GM10248 (cell line): ENCODE data around the gene DACH1.

Experiments used
- CTCF ChIA-PET: fragments of 300-600 bp; sonication (Branson Sonifier 250); formaldehyde crosslinking; extraction: SDS; loops from one replicate; lab custom pipeline; 2021; ENCODE audit warnings: antibody characterized with exemption; lab: Yijun Ruan, JAX
- POLR2A ChIA-PET: fragments of 350-650 bp; sonication (Branson Sonifier 250); formaldehyde crosslinking; extraction: SDS; loops from one replicate; lab custom pipeline; 2020; ENCODE audit warnings: antibody characterized with exemption; lab: Yijun Ruan, JAX
- DNase-seq: peaks from one replicate; pipeline ENCODE4 v3.0.0; 2012; ENCODE audit errors: extremely low spot score
- TF ChIP-seq, protein P1 (sequence below): IDR thresholded peaks from 2 replicates; pipeline ENCODE4 v1.5.1; 2012; ENCODE audit warnings: mild to moderate bottlenecking, low read depth; ENCODE audit errors: extremely low read depth, missing control alignments, control extremely low read depth

DACH1 gene

GRCh38 chr13:71714802-71715375 lies 152.1 kb downstream of the DACH1 start:
- ChIA-PET CTCF (interaction anchor here (1.0 to 1.5 kb wide), 3 partner anchors 13 to 385 kb away, joined by 3 to 4 read pairs (median 3); no protein-coding TSS in a partner anchor), POLR2A (no interaction called here)
- DNase-seq: no peak
- TF ChIP-seq, protein P1, sequence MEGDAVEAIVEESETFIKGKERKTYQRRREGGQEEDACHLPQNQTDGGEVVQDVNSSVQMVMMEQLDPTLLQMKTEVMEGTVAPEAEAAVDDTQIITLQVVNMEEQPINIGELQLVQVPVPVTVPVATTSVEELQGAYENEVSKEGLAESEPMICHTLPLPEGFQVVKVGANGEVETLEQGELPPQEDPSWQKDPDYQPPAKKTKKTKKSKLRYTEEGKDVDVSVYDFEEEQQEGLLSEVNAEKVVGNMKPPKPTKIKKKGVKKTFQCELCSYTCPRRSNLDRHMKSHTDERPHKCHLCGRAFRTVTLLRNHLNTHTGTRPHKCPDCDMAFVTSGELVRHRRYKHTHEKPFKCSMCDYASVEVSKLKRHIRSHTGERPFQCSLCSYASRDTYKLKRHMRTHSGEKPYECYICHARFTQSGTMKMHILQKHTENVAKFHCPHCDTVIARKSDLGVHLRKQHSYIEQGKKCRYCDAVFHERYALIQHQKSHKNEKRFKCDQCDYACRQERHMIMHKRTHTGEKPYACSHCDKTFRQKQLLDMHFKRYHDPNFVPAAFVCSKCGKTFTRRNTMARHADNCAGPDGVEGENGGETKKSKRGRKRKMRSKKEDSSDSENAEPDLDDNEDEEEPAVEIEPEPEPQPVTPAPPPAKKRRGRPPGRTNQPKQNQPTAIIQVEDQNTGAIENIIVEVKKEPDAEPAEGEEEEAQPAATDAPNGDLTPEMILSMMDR: no peak

DNA sequence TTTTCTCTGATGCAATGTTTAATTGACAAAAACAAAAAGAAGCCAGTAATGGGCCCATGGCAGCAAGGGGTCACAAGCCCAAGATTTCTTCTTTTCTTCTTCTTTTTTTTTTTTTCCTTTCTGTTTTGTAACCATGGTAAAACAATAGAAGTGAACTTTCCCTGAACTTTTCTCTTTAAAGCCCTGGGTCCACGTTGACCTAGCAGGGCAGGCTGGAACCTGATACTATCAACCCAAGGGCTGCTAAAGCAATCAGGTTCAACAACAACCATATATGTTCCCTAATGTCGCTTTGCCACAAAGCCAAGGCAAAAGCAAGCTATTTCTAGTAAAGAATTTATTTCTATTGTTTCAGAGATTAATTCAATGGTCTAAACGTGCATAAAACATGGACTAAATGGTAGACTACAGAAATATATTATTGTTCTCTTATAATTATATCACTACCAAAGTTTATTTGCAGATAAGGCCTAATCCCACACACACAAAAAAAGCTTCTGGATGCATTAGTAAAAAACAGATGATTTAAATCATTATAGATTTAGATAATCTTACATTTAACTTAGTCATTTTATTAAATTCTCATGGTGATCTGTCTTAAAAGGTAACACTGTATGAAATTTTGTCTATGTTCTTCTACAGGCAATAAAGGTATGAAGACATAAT lies 153.9 kb downstream of the DACH1 start:
- CTCF ChIA-PET: no interaction called here
- no peak for DNase-seq
- TF ChIP-seq, protein P1: no peak
- POLR2A ChIA-PET: interaction anchor here (0.6 kb wide), 1 partner anchor 24 kb away, joined by 3 read pairs; no protein-coding TSS in a partner anchor

DNA sequence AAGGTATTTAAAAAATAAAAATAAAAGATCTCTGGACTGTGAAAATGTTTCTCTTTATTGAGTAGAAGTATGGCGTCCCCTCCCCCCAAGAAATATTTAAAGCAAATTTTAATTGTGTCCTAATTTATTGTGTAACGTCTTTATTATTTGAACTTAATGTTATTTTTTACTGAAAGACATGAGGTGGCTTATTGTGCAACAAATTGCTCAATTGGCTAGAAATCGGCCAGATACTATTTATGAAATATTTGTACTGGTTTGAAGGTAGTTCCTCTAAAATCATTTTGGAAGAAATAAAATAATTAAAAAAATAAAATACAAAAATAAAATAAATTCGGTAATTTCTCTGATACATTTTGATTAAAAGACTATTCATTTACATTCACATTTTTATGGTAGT lies 162.3 kb downstream of the DACH1 start:
- DNase-seq: no peak
- ChIA-PET CTCF (no interaction called here), POLR2A (no interaction called here)
- TF ChIP-seq, protein P1: no peak

DNA sequence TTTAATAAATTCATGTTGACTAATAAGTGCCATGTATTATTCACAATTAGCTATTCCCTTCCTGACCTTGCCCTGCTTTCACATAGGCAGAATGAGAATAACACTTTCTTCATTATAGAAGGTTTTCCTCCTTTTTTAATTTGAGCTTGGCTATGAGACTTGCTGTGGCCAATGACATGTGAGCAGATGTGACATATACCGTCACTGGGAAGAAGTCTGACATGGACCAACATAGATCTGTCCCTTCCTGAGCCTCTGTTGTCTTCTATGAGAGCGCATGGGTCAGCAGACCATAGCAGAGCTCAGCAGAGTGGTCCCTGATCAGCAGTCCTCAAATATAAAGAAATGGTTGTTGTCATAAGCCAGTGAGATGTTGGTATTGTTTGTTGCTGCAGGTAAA lies 163.9 kb downstream of the DACH1 start:
- ChIA-PET CTCF (interaction anchor here (1.3 kb wide), 1 partner anchor 22 kb away, joined by 3 read pairs; no protein-coding TSS in a partner anchor), POLR2A (no interaction called here)
- DNase-seq: no peak
- TF ChIP-seq, protein P1: no peak

GRCh38 chr13:71702253-71702652 lies 164.8 kb downstream of the DACH1 start:
- ChIA-PET CTCF (interaction anchor here (1.0 kb wide), 1 partner anchor 12 kb away, joined by 3 read pairs; no protein-coding TSS in a partner anchor), POLR2A (no interaction called here)
- TF ChIP-seq, protein P1: no peak
- DNase-seq: no peak

DNA sequence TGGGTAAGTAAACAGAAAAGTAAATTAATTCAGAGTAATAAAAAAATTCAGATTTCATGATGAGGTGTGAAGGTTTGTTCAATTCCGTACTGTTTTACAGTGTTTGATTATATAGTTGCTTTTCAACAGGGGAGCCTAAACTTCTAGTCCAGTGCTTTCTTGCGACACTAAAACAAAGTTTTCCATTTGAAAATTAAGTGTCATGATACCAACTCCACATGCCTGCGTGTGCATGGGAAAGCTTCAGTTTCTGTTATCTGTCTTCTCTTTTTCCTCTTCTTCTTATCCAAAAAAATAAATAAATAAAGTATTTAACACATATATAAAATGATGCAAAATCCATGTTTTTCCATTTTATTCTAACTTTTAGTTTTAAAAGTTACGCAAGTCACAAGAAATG lies 165.3 kb downstream of the DACH1 start:
- TF ChIP-seq, protein P1: no peak
- ChIA-PET CTCF (interaction anchor here (1.0 kb wide), 1 partner anchor 13 kb away, joined by 3 read pairs; no protein-coding TSS in a partner anchor), POLR2A (no interaction called here)
- no peak for DNase-seq
